Measurements from ENCODE around the gene TOB2. TPM values are rescaled to one million over a fixed set of nuclear protein-coding genes. Genes with fewer than 3 reads are reported as not detected.

Gene TOB2
- total RNA-seq, 6 donors from 2014 or later: 32.8 to 53.6 (median 50.1) TPM

GRCh38 chr22:41417622-41418390, 28.8 kb downstream of the TOB2 start:
- Histone ChIP-seq H3K9me3 (no peaks in the 10 kb centered on the region), H3K4me1 (peaks cover 38 to 58% (median 44%) of the 10 kb centered on the region in 4 donors), H3K36me3 (peaks cover 0 to under 1% (median 0%) of the 10 kb centered on the region in 4 donors), H3K27me3 (no peaks in the 10 kb centered on the region), H3K27ac (peak overlapping the region; percentile 79 to 98 (median 82)), H3K4me3 (peak overlapping the region in 1 of 4 donors; percentile 12)
- ATAC-seq (ENCODE audit: low FRiP score in 2 of 2) (peak; percentile 20 to 94), DNase-seq (peak; percentile 90 to 95)
- WGBS, 2 donors: 47 to 68% methylated on average over 8 to 9 of the region's 13 CpGs
- TF ChIP-seq POLR2AphosphoS5 (IDR thresholded peaks at IDR 0.05): peak; percentile 87 to 95
- TF ChIP-seq POLR2A (IDR thresholded peaks at IDR 0.05): peak in 2 of 4 donors; percentile 41 to 75
- TF ChIP-seq EP300 (IDR thresholded peaks at IDR 0.05): peak in 2 of 4 donors; percentile 91 to 97
- TF ChIP-seq CTCF (IDR thresholded peaks at IDR 0.05): no peak

GRCh38 chr22:41415554-41415953, 31.0 kb downstream of the TOB2 start:
- H3K9me3 ChIP-seq: no peaks in the 10 kb centered on the region
- H3K4me3 ChIP-seq: no peak overlapping the region
- WGBS, 2 donors: 96% methylated on average over 3 to 4 of the region's 4 CpGs
- no peak for TF ChIP-seq EP300 (IDR thresholded peaks at IDR 0.05)
- TF ChIP-seq POLR2A (IDR thresholded peaks at IDR 0.05): no peak
- TF ChIP-seq CTCF (IDR thresholded peaks at IDR 0.05): no peak
- TF ChIP-seq POLR2AphosphoS5 (IDR thresholded peaks at IDR 0.05): no peak
- no peaks in the 10 kb centered on the region for H3K27me3 ChIP-seq
- peak overlapping the region; percentile 59 to 100 (median 98) for H3K27ac ChIP-seq
- DNase-seq (no peak), ATAC-seq (ENCODE audit: low FRiP score in 2 of 2) (no peak)
- H3K36me3 ChIP-seq: no peaks in the 10 kb centered on the region
- peaks cover 57 to 81% (median 63%) of the 10 kb centered on the region in 4 donors for H3K4me1 ChIP-seq

- TF ChIP-seq EP300 (IDR thresholded peaks at IDR 0.05) (peak in 1 of 4 donors; percentile 50), POLR2A (IDR thresholded peaks at IDR 0.05) (no peak), CTCF (IDR thresholded peaks at IDR 0.05) (no peak), POLR2AphosphoS5 (IDR thresholded peaks at IDR 0.05) (peak in 1 of 2 donors; percentile 70)
- ATAC-seq (ENCODE audit: low FRiP score in 2 of 2): no peak
- DNase-seq: peak in 1 of 2 donors; percentile 46
- Histone ChIP-seq H3K4me1 (peaks cover 42 to 59% (median 53%) of the 10 kb centered on the region in 4 donors), H3K27ac (peak overlapping the region; percentile 98 to 100 (median 100)), H3K27me3 (no peaks in the 10 kb centered on the region), H3K4me3 (no peak overlapping the region), H3K9me3 (no peaks in the 10 kb centered on the region), H3K36me3 (no peaks in the 10 kb centered on the region)
- 68 to 74% methylated on average over 6 to 11 of the region's 11 CpGs for WGBS, 2 donors
Measured at GRCh38 chr22:41411021-41411851, 35.4 kb downstream of the TOB2 start.

- peak in 1 of 2 donors; percentile 90 for DNase-seq
- H3K27me3 ChIP-seq: no peaks in the 10 kb centered on the region
- H3K27ac ChIP-seq: peak overlapping the region; percentile 98 to 100 (median 100)
- TF ChIP-seq POLR2A (IDR thresholded peaks at IDR 0.05) (peak in 1 of 4 donors; percentile 47), EP300 (IDR thresholded peaks at IDR 0.05) (peak in 3 of 4 donors; percentile 48 to 86 (median 75)), CTCF (IDR thresholded peaks at IDR 0.05) (no peak), POLR2AphosphoS5 (IDR thresholded peaks at IDR 0.05) (peak; percentile 24 to 73)
- H3K4me3 ChIP-seq: no peak overlapping the region
- H3K9me3 ChIP-seq: no peaks in the 10 kb centered on the region
- WGBS, 2 donors: 50 to 52% methylated on average over 5 to 7 of the region's 7 CpGs
- H3K4me1 ChIP-seq: peaks cover 37 to 53% (median 46%) of the 10 kb centered on the region in 4 donors
- peak in 1 of 2 donors; percentile 88 for ATAC-seq (ENCODE audit: low FRiP score in 2 of 2)
- H3K36me3 ChIP-seq: no peaks in the 10 kb centered on the region
Measured at GRCh38 chr22:41410311-41410751, 36.3 kb downstream of the TOB2 start.

All from upper lobe of left lung (tissue), 6 donors.